Forelimb muscle (tissue), 1 donor: ENCODE results near the gene PITPNM1. TPM values are rescaled to one million over a fixed set of nuclear protein-coding genes. Genes with fewer than 3 reads are reported as not detected.
"Not testable (repeated sequence)": the region's sequence is repeated elsewhere in the genome, so short reads cannot be mapped to it uniquely, and the experiment has no call there.

ENCODE experiments used
- DNase-seq: peaks from one replicate; pipeline ENCODE4 v3.0.0-alpha.2; 2013; ENCODE audit warnings: low read depth
- polyA plus RNA-seq: library from polyadenylated mRNA; unstranded; fragments of 120-200 nt; gene quantifications from one replicate; pipeline ENCODE4 v1.2.1, GENCODE V29; 2013; ENCODE audit not compliant: insufficient read length

Gene PITPNM1
- polyA plus RNA-seq = 6.3 TPM

DNA sequence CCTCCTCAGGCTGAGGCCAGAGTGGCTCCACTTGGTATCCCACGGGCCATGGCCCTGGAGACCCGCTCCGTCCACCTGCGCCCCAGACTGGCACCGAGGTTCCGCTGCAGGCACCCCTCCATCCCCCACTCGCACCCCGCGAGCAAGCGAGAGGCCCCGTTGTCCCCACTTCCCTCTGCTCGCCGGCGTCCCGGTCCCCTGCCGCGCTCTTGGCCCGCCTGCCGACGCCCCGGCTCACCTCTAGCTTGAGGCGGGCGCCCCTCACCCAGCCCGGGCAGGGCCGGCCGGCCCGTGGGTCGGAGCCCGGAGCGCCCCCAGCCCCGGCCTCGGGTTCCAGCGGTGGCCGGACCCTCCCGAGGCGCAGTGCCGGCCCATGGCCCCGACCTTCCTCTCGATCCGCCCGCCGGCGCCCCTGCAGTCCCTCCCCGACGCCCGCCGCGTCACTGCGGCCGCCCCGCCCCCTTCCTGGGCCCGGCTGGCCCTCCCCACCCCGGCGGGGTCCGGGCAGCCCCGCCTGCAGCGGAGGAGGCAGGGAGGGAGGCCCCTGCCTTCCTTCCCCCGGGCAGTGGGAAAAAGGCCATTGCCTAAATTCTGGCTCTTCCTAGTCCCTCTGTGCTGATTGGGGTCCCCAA lies at the start of gene PITPNM1:
Gene PITPNM1, minus strand, starts transcription at position 414 of the 632 bp plus-strand sequence. CDS start 1,183 bp downstream, outside the sequence.
- DNase-seq = no peak

DNA sequence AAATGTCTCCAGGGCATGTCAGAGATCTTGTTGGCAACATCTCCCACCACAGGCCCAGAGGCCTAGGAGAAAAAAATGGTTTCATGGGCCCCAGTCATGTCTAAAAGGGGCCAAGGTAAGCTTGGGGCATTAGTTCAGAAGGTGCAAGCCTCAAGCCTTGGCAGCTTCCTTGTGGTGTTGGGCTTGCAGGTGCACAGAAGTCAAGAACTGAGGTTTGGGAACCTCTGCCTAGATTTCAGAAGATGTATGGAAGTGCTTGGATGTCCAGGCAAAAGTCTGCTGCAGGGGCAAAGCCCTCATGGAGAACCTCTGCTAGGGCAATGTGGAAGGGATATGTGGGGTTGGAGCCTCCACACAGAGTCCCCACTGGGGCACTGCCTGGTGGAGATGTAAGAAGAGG lies 46.5 kb upstream of the PITPNM1 start:
- DNase-seq = not testable (repeated sequence)

DNA sequence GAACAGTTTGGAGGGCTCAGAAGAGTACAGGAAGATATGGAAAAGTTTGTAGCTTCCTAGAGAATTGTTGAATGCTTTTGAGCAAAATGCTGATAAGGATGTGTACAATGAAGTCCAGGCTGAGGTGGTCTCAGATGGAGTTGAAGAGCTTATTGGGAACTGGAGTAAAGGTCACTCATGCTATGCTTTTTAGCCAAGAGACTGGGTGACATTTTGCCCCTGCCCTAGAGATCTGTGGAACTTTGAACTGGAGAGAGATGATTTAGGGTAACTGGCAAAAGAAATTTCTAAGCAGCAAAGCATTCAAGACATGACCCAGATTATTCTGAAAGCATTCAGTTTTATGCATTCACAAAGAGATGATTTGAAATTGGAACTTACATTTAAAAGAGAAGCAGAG lies 46.0 kb upstream of the PITPNM1 start:
- no peak for DNase-seq

DNA sequence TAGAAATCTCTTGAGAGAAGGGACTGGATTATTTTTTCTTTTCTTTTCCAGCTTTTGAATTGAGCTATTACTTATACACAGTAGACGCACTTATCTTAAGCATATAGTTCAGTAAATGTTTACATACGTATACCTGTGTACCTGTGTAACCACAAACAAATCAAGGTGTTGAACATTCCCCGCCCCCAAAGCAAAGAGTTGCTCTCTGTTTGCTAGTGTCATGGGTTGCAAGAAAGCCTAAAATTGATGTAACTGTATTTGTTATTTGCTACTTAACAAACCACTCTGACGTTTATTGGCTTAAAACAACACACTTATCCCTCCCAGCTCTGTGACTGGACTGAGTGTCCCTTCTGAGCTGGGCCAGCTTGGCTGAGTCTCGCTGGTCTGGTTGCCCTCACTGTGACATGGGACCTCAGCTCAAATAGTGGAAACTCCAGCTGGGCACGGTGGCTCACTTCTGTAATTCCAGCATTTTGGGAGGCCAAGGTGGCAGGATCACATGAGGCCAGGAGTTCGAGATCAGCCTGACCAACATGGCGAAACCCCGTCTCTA lies 43.5 kb upstream of the PITPNM1 start:
- DNase-seq = no peak

DNA sequence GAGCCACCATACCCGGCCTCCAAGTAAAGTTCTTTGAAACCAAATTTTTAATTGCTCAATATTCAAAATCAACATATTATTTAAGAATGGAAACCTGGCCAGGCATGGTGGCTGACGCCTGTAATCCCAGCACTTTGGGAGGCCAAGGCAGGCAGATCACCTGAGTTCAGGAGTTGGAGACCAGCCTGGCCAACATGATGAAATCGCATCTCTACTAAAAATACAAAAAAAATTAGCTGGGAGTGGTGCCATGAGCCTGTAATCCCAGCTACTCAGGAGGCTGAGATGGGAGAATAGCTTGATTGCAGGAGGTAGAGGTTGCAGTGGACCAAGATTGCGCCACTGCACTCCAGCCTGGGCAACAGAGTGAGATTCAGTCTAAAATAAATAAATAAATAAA lies 42.9 kb upstream of the PITPNM1 start:
- DNase-seq = not testable (repeated sequence)

DNA sequence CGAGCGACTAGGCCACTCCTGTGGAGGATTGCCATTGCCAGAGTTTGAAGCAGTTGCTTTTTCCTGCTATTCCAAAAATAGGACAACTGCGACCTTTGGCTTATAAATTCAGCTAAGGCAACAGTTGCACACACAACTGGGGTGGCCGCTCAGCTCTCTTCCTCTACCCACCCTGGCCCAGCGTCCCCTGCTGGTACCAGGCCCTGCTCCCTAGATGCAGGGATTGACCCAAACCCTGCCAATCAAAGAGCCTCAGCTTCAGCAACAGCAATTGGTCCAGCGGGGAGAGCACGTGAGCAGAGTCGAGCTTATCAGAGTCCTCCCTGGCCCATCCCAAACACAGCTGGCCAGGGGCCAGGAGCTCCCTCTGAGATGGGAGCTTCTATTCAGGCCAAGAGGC lies 40.1 kb upstream of the PITPNM1 start:
- DNase-seq = no peak

DNA sequence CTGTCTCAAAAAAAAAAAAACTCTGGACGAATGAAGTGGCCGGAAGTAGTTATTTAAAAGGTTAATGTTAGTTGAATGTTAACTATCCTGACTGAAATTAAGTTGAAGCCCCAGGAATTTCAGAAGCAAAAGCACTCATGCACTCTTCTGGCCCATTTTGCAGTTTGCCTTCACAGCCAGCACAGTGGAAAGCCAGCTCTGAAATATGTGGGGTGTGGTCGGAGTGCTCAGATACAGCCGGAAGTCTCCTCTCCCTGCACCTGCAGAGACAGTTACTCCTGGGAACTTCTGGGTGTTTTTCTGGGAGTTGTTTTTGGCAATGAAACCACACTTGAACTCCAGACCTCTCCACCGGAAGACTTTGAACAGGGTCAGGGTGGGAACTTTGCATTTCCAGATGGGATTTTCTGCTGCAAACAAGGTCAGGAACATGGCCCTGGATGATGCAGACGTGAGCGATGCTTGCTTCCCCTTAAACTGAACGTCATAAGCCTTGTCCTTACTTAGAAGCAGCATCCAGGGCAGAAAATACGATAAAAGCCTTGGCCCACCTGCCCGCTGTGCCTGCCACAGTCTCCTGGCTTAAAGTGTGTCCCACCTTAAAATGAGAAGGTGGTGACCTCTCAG lies 39.6 kb upstream of the PITPNM1 start:
- DNase-seq = no peak

DNA sequence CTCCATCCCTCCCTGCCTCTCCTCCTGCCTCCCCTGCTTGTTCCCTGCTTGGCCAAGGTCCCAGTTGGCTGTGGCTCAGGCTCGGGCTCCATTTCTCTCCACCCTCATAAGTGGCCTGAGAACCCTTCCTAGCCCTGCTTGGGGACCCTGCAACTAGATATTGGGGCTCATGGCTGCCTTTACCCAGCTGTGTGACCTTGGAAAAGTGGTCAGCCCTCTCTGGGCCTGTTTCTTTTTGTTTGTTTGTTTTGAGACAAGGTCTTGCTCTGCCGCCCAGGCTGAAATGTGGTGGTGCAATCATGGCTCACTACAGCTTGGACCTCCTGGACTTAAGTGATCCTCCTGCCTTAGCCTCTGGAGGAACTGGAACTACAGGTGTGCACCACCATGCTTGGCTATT lies 38.4 kb upstream of the PITPNM1 start:
- no peak for DNase-seq

DNA sequence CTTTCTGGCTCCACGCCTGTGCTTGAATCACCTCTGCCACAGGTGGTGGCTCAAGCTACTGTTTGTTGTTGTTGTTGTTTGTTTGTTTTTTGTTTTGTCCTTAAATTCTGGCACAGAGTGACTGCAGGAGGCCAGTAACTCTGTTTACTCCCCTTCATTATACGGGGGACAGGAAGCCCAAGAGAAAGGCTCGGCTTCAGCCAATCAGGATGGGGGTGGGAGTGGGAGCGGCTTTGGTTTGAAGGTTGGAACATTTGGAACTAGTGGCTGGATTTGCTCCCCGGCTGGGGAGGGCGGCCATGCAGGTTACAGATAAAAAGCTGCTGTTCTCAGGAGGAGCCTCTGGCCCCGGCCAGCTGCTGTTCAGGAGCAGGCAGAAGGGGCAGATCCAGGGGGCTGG lies 37.8 kb upstream of the PITPNM1 start:
- no peak for DNase-seq

DNA sequence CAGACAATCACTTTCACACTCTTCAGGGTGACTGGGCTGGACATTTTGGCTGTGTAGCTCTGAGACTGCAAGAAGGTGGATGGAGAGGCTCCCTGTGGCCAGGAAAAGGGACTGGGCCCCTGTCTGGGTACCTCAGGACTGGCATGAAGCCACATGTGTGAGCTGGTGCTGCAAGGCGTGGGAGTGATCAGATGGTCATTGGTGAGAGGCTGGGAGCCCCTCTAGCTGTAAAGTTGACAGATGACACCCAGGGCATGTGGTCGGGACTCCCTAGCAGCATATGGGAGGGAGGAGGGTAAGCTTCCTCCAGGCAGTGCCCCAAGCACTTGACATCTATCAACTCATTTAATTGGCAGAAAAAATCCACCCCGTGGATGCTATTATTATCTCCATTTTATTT lies 37.0 kb upstream of the PITPNM1 start:
- no peak for DNase-seq

DNA sequence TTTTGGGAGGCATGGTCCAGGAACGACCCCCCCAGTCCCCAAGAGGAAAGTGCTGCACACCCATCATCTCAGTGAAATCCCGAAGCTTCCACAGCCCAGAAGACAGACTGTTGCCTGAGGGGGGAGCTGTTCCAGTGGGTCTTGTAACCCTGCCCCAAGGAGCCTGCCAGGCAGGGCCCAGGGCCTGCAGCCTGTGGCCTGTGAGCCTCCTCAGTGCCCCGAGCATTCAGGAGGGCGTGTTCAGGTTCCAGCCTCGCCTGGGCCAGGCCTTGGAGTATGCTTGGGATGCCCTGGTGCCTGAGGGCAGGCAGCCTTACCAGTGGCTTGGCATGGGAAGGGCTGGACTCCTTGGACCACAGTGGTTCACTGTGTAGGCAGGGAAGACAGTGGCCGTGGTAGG lies 36.0 kb upstream of the PITPNM1 start:
- no peak for DNase-seq

DNA sequence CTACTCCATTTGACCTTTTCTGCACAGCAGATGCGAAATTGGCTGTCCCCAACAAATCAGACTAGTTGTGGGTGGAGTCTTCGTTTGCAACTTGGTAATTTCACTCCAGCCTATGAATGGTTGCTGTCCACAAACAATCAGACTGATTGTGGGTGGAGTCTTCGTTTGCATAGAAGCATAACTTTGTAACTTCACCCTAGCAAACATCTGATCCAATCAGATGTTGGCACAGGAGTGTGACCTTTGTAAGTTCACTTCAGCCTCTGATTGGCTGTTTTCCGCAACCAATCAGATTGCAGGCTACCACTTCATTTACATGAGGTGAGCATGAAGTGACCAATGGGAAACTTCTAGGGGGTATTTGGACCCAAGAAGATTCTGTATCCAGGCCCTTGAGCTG lies 34.4 kb upstream of the PITPNM1 start:
- DNase-seq = no peak

DNA sequence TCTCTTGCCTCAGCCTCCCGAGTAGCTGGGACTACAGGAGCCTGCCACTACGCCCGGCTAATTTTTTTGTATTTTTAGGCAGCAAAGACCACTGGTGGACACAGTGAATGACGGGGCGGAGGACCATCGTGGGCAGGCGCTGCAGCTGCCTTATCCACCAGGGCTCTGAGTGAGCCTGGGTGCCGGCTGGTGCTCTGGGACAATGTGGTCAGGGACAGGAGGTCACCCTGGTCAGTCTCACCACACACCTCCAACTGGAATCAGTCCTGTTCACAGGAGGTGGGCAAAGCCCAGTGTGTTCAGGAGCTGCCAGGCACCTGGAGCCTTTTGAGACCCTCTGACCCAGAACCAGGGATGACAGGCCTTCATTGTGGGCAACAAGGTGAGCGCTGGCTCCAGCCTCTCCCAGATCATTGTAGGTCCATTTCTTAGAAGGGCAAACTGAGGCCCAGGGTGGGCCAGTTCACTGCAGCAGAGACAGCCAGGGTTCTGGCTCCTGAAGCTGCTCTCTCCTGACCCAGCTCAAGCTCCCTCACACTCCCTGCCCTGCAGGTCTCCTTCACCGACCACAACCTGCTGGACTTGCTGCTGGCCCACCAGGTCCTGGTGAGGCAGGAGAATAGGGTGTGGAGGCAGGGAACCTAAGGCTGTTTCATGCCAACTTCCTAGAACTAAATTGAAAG lies 33.8 kb upstream of the PITPNM1 start:
- no peak for DNase-seq

DNA sequence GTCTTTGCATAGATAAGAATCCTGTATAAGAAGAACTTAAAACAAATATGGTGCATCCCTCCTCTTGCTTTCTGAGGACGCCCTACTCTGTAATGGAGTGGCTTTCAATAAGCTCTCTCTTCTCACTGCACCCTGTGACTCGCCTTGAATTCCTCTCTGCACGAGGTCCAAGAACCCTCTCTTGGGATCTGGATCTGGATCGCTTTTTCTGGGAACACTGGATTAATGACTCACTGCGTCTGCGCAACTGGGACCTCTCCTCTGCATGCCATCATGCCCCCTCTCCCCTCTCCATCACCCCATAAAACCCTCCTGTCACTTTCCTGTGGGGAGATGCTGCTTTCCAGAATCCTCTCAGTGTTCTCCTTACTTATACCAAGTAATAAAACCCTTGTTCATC lies 33.1 kb upstream of the PITPNM1 start:
- DNase-seq = no peak

DNA sequence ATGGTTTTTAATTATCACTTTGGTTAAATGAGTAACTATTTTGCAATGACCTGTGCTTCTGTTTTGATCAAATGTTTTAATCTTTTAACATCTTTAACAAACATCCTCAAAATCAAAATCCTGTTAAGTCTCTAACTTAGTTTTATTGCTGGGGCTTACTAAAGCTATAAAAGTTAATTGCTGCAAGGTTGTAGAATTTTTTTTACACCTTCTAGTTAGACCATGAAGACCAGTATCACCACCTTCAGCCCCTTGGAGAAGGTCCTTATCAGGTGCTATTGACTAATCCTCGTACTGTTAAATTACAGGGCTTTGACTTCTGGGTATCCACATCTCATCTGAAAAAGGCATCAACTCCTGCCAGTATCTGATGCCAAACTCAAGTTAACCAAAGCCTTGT lies 30.4 kb upstream of the PITPNM1 start:
- DNase-seq = no peak

DNA sequence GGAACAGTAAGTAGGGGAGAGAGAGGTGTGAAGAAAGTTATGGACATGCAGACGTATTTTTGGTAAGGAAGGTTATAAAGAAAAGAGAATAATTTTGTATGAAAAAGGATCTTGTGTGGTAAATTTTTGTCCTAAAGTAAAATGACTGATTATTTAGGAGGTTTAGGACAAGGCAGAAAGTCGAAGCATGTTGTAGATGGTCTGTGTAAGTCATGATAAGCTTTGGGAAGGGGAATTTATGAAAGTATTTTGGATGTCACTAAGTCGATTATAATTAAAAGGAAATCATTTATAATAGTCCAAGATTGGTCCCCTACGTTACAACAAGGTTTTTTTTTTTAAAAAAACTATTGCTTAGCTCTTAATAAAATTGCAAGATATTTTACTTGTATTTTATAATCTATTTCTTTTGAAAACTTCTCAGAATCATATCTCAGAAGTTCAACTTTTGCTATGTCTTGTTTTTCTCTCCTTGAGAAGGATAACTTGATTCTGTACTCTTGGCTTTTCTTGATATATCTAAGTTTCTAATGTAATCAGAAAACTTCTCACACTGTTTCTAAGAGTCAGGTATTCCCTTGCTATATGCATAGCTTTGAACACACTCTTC lies 29.0 kb upstream of the PITPNM1 start:
- no peak for DNase-seq

DNA sequence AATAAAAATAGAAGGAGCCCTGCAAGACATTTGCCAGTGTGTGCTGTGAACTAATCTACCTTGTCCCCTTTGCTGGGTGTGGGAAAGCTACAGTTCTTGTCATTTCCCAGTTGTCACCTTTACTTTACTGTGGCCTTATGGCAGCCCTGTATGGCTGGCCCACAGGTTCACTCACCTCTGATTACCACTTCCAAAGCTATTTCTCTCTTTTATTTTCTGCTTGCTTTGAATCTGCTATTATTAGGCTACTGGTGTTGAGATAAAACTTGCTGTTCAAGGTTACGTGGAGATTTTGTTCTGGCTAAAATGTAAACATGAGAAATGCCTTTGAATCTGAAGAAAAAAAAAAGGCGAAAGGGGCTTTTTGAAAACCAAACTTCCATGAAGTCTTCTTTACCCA lies 27.7 kb upstream of the PITPNM1 start:
- no peak for DNase-seq

DNA sequence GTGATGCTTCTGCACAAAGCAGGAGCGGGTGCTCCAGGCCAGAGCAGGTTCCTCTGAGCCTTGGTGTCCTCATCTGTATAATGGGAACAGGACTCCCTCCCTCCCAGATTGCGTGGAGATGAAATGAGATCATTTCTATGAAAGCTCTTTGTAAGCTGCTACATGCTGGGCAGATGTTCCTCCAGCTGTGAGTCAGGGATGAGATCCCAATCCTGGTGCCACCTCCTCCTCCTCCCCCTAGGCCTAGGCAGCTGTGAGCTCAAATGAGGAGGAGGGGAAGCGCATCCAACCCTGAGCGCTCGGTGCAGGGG lies 25.1 kb upstream of the PITPNM1 start:
- DNase-seq = no peak

DNA sequence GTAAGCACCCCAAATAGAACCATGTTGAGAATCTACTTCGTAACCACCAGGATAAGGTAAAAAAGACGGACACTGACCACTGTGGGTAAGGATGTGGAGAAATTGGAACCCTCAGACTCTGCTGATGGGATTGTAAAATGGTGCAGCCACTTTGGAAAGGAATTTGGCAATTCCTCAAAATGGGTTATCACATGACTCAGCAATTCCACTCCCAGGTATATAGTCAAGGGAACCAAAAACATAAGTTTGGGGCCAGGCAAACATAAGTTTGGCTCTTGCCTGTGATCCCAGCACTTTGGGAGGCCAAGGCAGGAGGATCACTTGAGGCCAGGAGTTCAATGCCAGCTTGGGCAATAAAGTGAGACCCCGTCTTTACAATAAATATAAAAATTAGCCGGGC lies 23.2 kb upstream of the PITPNM1 start:
- DNase-seq = no peak

DNA sequence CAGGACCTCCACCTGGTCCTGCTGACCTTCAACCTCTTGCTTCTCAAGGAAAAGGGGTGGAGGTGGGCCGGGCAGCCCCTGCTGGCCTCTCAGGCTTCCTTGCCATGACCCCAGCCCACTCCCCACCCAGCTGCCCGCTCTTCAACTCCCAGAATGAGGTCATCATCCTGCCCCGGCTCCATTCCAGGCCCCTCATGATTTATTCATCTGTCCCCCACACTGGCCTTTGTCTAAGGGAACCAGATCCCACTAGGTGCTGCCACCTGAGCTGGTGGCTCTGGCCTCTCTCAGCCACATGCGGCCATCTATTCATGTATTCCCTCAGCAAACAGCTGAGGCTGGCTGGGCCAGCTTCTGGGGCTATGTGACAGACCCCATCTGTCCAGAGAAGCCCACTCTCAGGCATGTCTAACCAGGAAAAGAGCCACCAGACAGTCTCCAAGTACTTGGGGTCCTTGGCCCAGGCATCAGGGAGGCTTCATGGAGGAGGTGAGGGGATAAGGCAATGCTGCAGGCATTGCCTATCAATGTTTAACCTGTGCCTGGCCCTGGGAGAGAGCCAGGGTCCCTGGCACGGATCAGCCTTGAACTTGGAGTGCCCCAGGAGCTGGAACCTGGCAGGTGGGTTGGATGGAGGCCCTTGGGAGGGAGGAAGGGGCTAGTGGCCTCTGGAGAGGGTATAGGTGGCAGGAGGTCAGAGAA lies 20.3 kb upstream of the PITPNM1 start:
- no peak for DNase-seq

DNA sequence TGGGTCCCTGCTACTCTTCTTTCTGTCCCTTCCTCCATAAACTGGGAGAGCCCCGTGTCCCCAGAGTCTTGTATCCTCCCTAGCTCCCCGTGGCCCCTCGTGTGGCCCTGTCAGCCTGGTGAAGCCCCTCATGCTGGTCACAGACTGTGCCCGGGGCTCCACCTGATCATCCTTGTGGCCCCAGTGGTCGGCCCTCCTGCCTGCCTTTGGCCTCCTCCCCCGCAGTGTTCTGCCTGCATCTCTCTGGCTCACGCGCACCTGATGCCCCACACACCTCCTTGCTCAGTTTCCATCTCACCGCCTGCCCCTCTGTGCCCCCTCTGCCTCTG lies 19.3 kb upstream of the PITPNM1 start:
- no peak for DNase-seq
